Spleen (tissue), 11 donors: ENCODE results near the gene ATG16L2. TPM values are rescaled to one million over a fixed set of nuclear protein-coding genes. Genes with fewer than 3 reads are reported as not detected.

Experiments used
- DNase-seq: peaks from one replicate; pipeline ENCODE4 v3.0.0-alpha.2; 2020
- H3K27ac ChIP-seq, 8 donors: fragments of 200-600 bp; sonication (generic) in 7 of 8; 1 replicate in 4 of 8; 2 replicates in 4 of 8; pipeline versions ENCODE4 v1.5.0 to v1.8.0; 2016 to 2021; ENCODE audit warnings: inconsistent platforms in 4 of 8, mild to moderate bottlenecking in 4 of 8, moderate library complexity in 1 of 8
- H3K27me3 ChIP-seq, 7 donors: fragments of 200-600 bp; sonication (generic) in 6 of 7; replicated peaks in 1 of 7; 1 replicate in 4 of 7; 2 replicates in 3 of 7; pipeline versions ENCODE4 v1.5.0 to v1.8.0; 2016 to 2021; ENCODE audit warnings: inconsistent platforms in 3 of 7, mild to moderate bottlenecking in 1 of 7
- H3K36me3 ChIP-seq, 6 donors: fragments of 200-600 bp; sonication (generic) in 5 of 6; 1 replicate in 4 of 6; 2 replicates in 2 of 6; pipeline versions ENCODE4 v1.5.0 to v1.8.0; 2016 to 2021; ENCODE audit warnings: inconsistent platforms in 2 of 6
- H3K4me1 ChIP-seq, 6 donors: fragments of 200-600 bp; sonication (generic) in 5 of 6; 1 replicate in 3 of 6; 2 replicates in 3 of 6; pipeline versions ENCODE4 v1.5.0 to v1.8.0; 2016 to 2021; ENCODE audit warnings: inconsistent platforms in 3 of 6
- H3K4me3 ChIP-seq, 8 donors: fragments of 200-600 bp; sonication (generic) in 7 of 8; 1 replicate in 4 of 8; 2 replicates in 4 of 8; pipeline versions ENCODE4 v1.5.0 to v1.8.0; 2016 to 2021; ENCODE audit warnings: inconsistent platforms in 4 of 8, mild to moderate bottlenecking in 4 of 8, moderate library complexity in 2 of 8
- H3K9me3 ChIP-seq, 8 donors: fragments of 200-600 bp; sonication (generic) in 7 of 8; 1 replicate in 4 of 8; 2 replicates in 4 of 8; pipeline versions ENCODE4 v1.5.0 to v1.8.0; 2016 to 2021; ENCODE audit warnings: inconsistent platforms in 4 of 8
- CTCF ChIP-seq, 11 experiments: fragments of 200-600 bp in 7 of 11; fragments of 450-650 bp in 4 of 11; sonication (generic) in 4 of 11; IDR thresholded peaks in 8 of 11; conservative IDR thresholded peaks in 3 of 11; 1 replicate in 7 of 11; 2 replicates in 4 of 11; pipeline versions ENCODE4 v1.4.0 to v1.8.0; 2016 to 2021; ENCODE audit warnings: antibody characterized with exemption in 11 of 11, inconsistent platforms in 4 of 11, mild to moderate bottlenecking in 1 of 11
- POLR2A ChIP-seq, 3 donors: fragments of 450-650 bp; IDR thresholded peaks; one replicate each; pipeline ENCODE4 v1.5.1; 2017; ENCODE audit warnings: antibody characterized with exemption in 3 of 3, mild to moderate bottlenecking in 1 of 3
- POLR2AphosphoS5 ChIP-seq, 3 donors: sonication (generic); formaldehyde crosslinking; IDR thresholded peaks; one replicate each; pipeline ENCODE4 v1.5.1; 2017; ENCODE audit warnings: antibody characterized with exemption in 3 of 3
- WGBS, 5 donors: extraction: QIAGEN DNeasy Blood & Tissue Kit in 3 of 5; methylation state at CpG; one replicate each; pipeline versions ENCODE4 v1.1.5 to v1.1.7; 2013 to 2018; 5-methylcytosine and 5-hydroxymethylcytosine counted together
- intact Hi-C: fragments of 100-400 bp; cut with DNase I; formaldehyde crosslinking; loops from one replicate; pipeline ENCODE4 v1.15.0; 2023; ENCODE audit warnings: low total_unique reads
- polyA plus RNA-seq, 3 donors: library from polyadenylated mRNA; stranded (reverse); fragments of 200-250 nt; gene quantifications; one replicate each; pipeline ENCODE4 v1.2.1, GENCODE V29; 2013
- total RNA-seq, 7 donors: library from RNA; depleted of rRNA in 3 of 7; stranded (reverse); fragments of >200 nt in 3 of 7; fragmentation: NEBNext Ultra II Directional in 4 of 7; extraction: Animal tissue kit (Norgen Biotek cat#: 25700) in 4 of 7; gene quantifications; one replicate each; pipeline versions ENCODE4 v1.1.0 to v1.2.1, GENCODE V29; 2016 to 2021
- donor health status: healthy with polysubstance abuse.
- donor health status: DM: no; HTN: no; CAD: no; lungs with moderate emphysema.
- donor health status: DM: no; HTN: no; CAD: no.
- donor health status: Bipolar disorder and iron deficiency.
- donor health status: healthy.
- donor health status: DM: no; HTN: no; CAD: no.
- donor health status: DM: yes; HTN: yes; CAD: no.

ATG16L2 gene
- total and polyA plus RNA-seq, 10 donors, result 96.9 to 368 (median 237) TPM

GRCh38 chr11:72767203-72768062 is 46.8 kb upstream of the ATG16L2 start:
- DNase-seq, result no peak
- intact Hi-C loops, result no loop called here
- Histone ChIP-seq H3K27me3 (no peaks in the 10 kb centered on the region), H3K36me3 (peaks cover 0 to 8% (median 0%) of the 10 kb centered on the region in 6 donors), H3K9me3 (no peaks in the 10 kb centered on the region), H3K4me1 (peaks cover 10 to 19% (median 14%) of the 10 kb centered on the region in 6 donors), H3K27ac (no peak overlapping the region), H3K4me3 (no peak overlapping the region)
- 91 to 96% (median 95%) methylated on average over 3 to 4 of the region's 4 CpGs for WGBS, 5 donors
- TF ChIP-seq POLR2A (IDR thresholded peaks at IDR 0.05) (no peak), CTCF (IDR thresholded peaks at IDR 0.05 in 8 of 11, conservative IDR thresholded peaks at IDR 0.05 in 3 of 11) (no peak), POLR2AphosphoS5 (IDR thresholded peaks at IDR 0.05) (no peak)

- no peak overlapping the region for H3K4me3 ChIP-seq
- TF ChIP-seq POLR2AphosphoS5 (IDR thresholded peaks at IDR 0.05), result no peak
- TF ChIP-seq POLR2A (IDR thresholded peaks at IDR 0.05), result no peak
- TF ChIP-seq CTCF (IDR thresholded peaks at IDR 0.05 in 8 of 11, conservative IDR thresholded peaks at IDR 0.05 in 3 of 11), result no peak
- DNase-seq, result no peak
- H3K27me3 ChIP-seq, result no peaks in the 10 kb centered on the region
- no peaks in the 10 kb centered on the region for H3K9me3 ChIP-seq
- H3K27ac ChIP-seq, result no peak overlapping the region
- 85 to 97% (median 94%) methylated on average over 3 of the region's 3 CpGs for WGBS, 5 donors
- peaks cover under 1 to 13% (median 4%) of the 10 kb centered on the region in 6 donors for H3K4me1 ChIP-seq
- peaks cover 0 to 11% (median 0%) of the 10 kb centered on the region in 6 donors for H3K36me3 ChIP-seq
- intact Hi-C loops, result no loop called here
Observed at GRCh38 chr11:72768581-72768980, 45.6 kb upstream of the ATG16L2 start.

- peaks cover 0 to 11% (median 0%) of the 10 kb centered on the region in 6 donors for H3K36me3 ChIP-seq
- peaks cover 0 to 15% (median 0%) of the 10 kb centered on the region in 6 donors for H3K4me1 ChIP-seq
- intact Hi-C loops, result no loop called here
Observed at GRCh38 chr11:72769680-72770079, 44.5 kb upstream of the ATG16L2 start.

More at GRCh38 chr11:72769680-72770079, 44.5 kb upstream of the ATG16L2 start:
- Histone ChIP-seq H3K4me3 (no peak overlapping the region), H3K27me3 (no peaks in the 10 kb centered on the region), H3K9me3 (no peaks in the 10 kb centered on the region), H3K27ac (no peak overlapping the region)
- TF ChIP-seq POLR2A (IDR thresholded peaks at IDR 0.05) (no peak), CTCF (IDR thresholded peaks at IDR 0.05 in 8 of 11, conservative IDR thresholded peaks at IDR 0.05 in 3 of 11) (no peak), POLR2AphosphoS5 (IDR thresholded peaks at IDR 0.05) (no peak)
- 84 to 93% (median 87%) methylated on average over 4 of the region's 4 CpGs for WGBS, 5 donors
- DNase-seq, result no peak
